GM18511 (cell line): ENCODE data around the gene HIF3A.
"Not testable (repeated sequence)": the region's sequence is repeated elsewhere in the genome, so short reads cannot be mapped to it uniquely, and the experiment has no call there.

Source experiments
- ATAC-seq: cut with Tn5 transposase; IDR thresholded peaks from one replicate; pipeline ENCODE4 v1.9.1; 2021; ENCODE audit warnings: mild to moderate bottlenecking, moderate library complexity; ENCODE audit not compliant: unreplicated experiment

The HIF3A gene

GRCh38 chr19:46355234-46356148 lies 58.6 kb downstream of the HIF3A start:
- ATAC-seq, result no peak

- no peak for ATAC-seq
Measured at GRCh38 chr19:46356149-46357055, 59.6 kb downstream of the HIF3A start.

GRCh38 chr19:46357846-46358583 lies 61.2 kb downstream of the HIF3A start:
- no peak for ATAC-seq

- ATAC-seq, result no peak
Measured at GRCh38 chr19:46361915-46362314, 65.1 kb downstream of the HIF3A start.

DNA sequence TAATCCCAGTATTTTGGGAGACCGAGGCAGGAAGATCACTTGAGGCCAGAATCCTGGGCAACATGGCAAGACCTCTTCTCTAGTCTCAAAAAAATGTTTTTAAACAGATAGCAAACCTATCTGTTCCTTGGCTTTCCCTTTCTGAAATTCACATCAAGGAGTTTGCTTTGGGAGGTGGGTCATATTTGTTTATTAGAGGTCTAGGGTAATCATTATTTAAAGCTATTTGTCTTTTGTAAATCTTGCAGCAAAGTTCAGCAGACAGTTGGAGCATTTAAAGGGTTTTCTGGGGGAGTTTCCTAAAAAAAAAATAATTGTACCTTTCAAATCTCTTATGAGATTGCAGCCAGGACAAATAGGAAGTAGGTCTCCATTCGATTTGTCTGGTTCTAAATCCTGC lies 67.5 kb downstream of the HIF3A start:
- no peak for ATAC-seq

- ATAC-seq, result no peak
Measured at GRCh38 chr19:46365561-46365960, 68.7 kb downstream of the HIF3A start.

- no peak for ATAC-seq
Measured at GRCh38 chr19:46366620-46367292, 69.9 kb downstream of the HIF3A start.

DNA sequence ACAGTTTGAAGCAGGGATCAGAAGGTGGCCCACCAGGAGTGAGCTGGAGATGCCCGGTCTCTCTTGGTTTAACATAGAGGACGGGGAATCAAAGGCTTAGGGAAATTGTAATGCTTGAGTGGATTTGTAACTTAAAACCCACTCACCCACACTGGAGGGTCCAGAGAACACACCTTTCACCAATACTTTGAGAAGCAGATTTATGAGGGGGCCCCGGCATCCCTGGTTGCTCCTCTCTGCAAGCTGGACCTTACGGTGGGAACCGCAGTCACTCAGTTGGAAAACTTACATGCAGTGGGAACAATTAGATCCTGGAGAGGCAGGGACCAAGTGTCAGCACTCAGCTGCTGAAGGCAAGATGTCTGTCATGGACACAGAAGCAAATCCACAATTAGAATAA lies 70.6 kb downstream of the HIF3A start:
- ATAC-seq, result no peak

GRCh38 chr19:46368116-46368515 lies 71.3 kb downstream of the HIF3A start:
- no peak for ATAC-seq

DNA sequence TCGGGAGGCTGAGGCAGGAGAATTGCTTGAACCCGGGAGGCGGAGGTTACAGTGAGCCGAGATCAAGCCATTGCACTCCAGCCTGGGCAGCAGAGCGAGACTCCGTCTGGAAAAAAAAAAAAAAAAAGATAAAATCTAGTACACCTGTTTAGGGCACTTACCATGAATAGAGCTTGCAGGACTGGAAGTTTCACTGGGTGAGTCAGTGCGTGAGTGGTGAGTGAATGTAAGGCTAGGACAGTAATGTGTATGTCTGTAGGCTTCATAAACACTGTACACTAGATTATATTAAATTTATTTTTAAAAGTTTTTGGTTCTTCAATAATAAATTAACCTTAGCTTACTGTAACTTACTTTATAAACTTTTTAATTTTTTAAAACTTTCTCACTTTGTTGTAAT lies 73.0 kb downstream of the HIF3A start:
- no peak for ATAC-seq

GRCh38 chr19:46371371-46371901 lies 74.6 kb downstream of the HIF3A start:
- ATAC-seq, result no peak

DNA sequence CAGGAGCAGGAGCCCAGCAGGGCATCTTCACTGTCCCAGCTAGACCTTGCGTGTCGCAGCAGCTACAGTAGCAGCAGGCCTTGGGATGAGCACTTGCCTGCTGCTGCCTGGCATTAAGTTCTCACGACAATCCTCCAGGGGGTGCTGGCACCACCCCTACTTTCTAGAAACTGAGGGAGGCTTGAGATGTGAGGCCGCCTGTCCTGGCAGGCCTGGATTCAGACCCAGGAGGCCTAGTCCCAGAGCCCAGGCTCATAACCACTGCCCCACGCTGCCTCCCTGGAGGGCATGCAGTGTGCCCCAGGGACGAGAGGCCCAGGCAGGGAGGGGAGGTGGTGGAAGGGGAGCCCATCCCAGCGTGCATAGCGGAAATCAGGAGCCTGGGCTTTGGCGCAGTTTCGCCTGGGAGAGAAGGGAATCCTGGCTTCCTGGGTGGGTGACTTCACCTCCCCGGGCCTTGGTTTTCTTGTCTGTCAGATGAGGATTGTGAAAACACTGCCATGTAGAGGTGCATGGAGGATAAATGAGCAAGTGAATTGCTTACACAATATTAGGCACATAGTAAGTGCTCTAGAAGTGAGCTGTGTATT lies 76.2 kb downstream of the HIF3A start:
- ATAC-seq, result no peak

DNA sequence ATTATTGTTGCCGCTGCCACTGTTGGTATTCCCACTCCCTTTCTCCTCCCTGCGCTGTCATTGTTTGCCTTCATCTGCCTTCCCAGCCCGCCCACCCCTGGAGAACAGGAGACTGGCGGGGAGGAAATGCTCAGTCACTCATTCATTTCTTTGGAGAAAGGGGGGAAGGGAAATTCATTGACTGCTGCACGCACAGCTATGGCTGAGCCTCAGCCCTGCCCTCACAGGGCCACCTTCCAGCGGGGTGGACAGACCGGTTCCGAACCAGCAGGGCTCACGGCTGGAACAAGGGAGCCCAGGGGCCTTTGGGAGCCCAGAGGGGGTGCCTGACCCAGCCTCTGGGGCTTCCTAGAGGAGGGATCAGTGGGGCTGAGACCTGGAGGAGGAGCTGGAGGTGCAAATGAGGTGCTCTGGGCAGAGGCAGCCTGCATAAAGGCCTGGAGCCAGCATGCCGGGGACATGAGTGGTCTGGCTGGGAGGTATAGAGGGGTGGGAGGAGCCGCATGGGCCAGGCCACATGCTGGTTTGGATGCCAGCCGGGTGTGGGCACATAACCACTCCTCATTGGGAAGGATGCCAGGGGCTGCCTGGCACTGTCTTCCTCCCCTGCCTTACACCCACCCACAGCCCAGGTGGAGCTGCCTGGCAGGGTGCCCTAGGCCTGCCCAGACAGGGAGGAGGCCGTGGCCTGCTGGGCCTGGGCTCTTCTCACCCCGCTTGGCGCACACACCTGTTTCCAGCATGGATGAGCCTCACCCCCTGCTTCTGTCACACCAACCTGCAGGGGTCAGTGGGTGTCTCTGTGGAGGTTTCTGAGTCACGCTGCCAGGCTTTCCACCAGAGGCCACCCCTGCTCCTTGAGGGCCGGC lies 76.9 kb downstream of the HIF3A start:
- no peak for ATAC-seq

DNA sequence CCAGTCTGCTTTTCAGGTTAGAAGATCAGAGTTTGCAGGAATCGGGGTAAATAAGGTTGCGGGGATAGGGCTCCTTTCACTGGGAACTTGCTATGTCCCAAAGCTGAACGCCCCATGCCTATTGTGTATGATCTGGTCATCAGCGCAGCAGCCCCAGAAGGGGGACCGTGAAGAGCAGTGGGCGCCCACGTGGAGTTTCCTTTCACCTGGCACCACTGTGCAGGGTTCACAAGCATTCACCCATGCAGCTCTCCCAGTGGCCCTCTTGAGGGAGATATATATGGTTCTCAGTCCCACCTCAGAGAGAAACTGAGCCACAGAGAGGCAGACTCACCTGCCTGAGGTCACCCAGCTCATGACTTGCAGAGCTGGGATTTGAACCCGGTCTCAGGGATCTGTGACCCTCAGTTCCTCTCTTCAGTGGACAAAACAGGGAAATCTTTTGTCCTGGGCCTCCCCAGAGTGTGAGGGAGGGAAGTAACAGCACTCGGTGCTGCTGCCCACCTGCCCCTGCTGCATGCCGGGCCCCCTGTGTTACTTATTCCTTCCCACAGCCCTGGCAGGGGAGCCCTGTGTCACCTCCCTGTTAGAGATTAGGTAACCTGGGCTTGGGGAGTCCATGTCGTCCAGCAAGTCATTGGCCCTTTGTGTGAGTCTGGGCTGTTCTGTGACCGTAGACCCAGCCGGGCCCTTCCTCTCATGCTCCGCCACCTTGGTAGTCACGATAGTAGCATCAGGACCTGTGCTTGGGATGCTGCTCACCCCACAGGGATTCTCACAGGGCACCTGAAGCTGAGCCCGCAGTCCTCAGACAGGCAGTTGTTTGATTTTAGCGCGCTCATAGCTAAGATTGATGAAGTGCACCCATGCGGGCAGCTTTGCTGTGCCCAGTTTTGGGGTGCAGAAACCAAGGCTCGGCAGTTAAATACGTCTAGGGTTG lies 78.0 kb downstream of the HIF3A start:
- ATAC-seq, result no peak

GRCh38 chr19:46375476-46376067 lies 78.7 kb downstream of the HIF3A start:
- not testable (repeated sequence) for ATAC-seq

- no peak for ATAC-seq
Measured at GRCh38 chr19:46376241-46377153, 79.7 kb downstream of the HIF3A start.
